H1 (cell line): ENCODE results near the gene MRTFB. TPM values are rescaled to one million over a fixed set of nuclear protein-coding genes. Genes with fewer than 3 reads are reported as not detected.

Experiments
- CTCF ChIA-PET: fragments of 300-600 bp; sonication (Branson Sonifier 250); formaldehyde crosslinking; loops from one replicate; lab custom pipeline; 2021; ENCODE audit not compliant: partially characterized antibody; lab: Charles Lee
- POLR2A ChIA-PET: fragments of 300-600 bp; sonication (Branson Sonifier 250); formaldehyde crosslinking; loops from one replicate; lab custom pipeline; 2021; ENCODE audit warnings: inconsistent platforms; ENCODE audit not compliant: partially characterized antibody; lab: Charles Lee
- DNase-seq, 2 experiments: peaks; one replicate each; pipeline versions ENCODE4 v3.0.0 to v3.0.0-alpha.2; 2010 to 2022; ENCODE audit warnings: low spot score in 2 of 2, low read depth in 1 of 2, mixed read lengths in 1 of 2
- FAIRE-seq: peaks from 2 replicates; lab custom pipeline; 2011; peaks lifted over from hg19 to GRCh38; lab: Jason Lieb, UNC
- H2AFZ ChIP-seq: 2 replicates; pipeline ENCODE4 v1.8.1; 2012; ENCODE audit warnings: low read length, inconsistent platforms
- H2AK5ac ChIP-seq: 2 replicates; pipeline ENCODE4 v1.6.1; 2013; ENCODE audit warnings: low read depth, low read length
- H2BK120ac ChIP-seq: replicated peaks from 2 replicates; pipeline ENCODE3; 2013; ENCODE audit warnings: low read depth, low read length, inconsistent platforms
- H2BK12ac ChIP-seq: 2 replicates; pipeline ENCODE4 v1.6.1; 2013; ENCODE audit warnings: low read depth, low read length
- H2BK15ac ChIP-seq: 2 replicates; pipeline ENCODE4 v1.6.1; 2013; ENCODE audit warnings: low read length
- H2BK20ac ChIP-seq: 2 replicates; pipeline ENCODE4 v1.6.1; 2013; ENCODE audit warnings: low read length
- H2BK5ac ChIP-seq: 2 replicates; pipeline ENCODE4 v1.6.1; 2013; ENCODE audit warnings: low read depth, low read length
- H3K14ac ChIP-seq: 2 replicates; pipeline ENCODE4 v1.6.1; 2013; ENCODE audit warnings: inconsistent platforms; ENCODE audit not compliant: insufficient read length
- H3K18ac ChIP-seq: 2 replicates; pipeline ENCODE4 v1.6.1; 2013; ENCODE audit warnings: low read length; ENCODE audit errors: extremely low read depth
- H3K23ac ChIP-seq: 2 replicates; pipeline ENCODE4 v1.6.1; 2013; ENCODE audit warnings: inconsistent platforms; ENCODE audit not compliant: insufficient read length
- H3K23me2 ChIP-seq: 2 replicates; pipeline ENCODE4 v1.6.1; 2013; ENCODE audit warnings: low read depth, low read length
- H3K27ac ChIP-seq: 2 replicates; pipeline ENCODE4 v1.6.1; 2011; ENCODE audit warnings: low read depth, low read length, inconsistent platforms
- H3K27me3 ChIP-seq, 4 experiments: replicated peaks in 1 of 4; 1 replicate in 1 of 4; 2 replicates in 3 of 4; pipeline versions ENCODE4 v1.6.1 to v1.8.1; 2011 to 2013; ENCODE audit warnings: low read length in 3 of 4, mild to moderate bottlenecking in 3 of 4, inconsistent platforms in 2 of 4, mixed read lengths in 2 of 4, moderate library complexity in 1 of 4; ENCODE audit not compliant: control insufficient read depth in 3 of 4, insufficient read depth in 3 of 4; ENCODE audit errors: extremely low read depth in 1 of 4
- H3K36me3 ChIP-seq, 4 experiments: 2 replicates each; pipeline versions ENCODE4 v1.6.1 to v1.8.1; 2011 to 2013; ENCODE audit warnings: mild to moderate bottlenecking in 4 of 4, low read length in 3 of 4, moderate library complexity in 2 of 4, control low read depth in 1 of 4, inconsistent platforms in 1 of 4; ENCODE audit not compliant: insufficient read depth in 4 of 4, control insufficient read depth in 2 of 4
- H3K4ac ChIP-seq: replicated peaks from 2 replicates; pipeline ENCODE3; 2013; ENCODE audit warnings: low read length, low read depth, mixed read lengths, inconsistent platforms; ENCODE audit not compliant: insufficient read length
- H3K4me1 ChIP-seq, 4 experiments: replicated peaks in 1 of 4; 1 replicate in 1 of 4; 2 replicates in 3 of 4; pipeline versions ENCODE4 v1.6.1 to v1.8.1; 2011 to 2013; ENCODE audit warnings: low read length in 3 of 4, inconsistent platforms in 2 of 4, mixed read lengths in 1 of 4; ENCODE audit not compliant: insufficient read depth in 4 of 4, control insufficient read depth in 3 of 4
- H3K4me2 ChIP-seq, 2 experiments: 2 replicates each; pipeline versions ENCODE4 v1.6.1 to v1.8.1; 2011 to 2013; ENCODE audit warnings: low read depth in 2 of 2, low read length in 2 of 2, control low read depth in 1 of 2, inconsistent platforms in 1 of 2, mild to moderate bottlenecking in 1 of 2; ENCODE audit not compliant: insufficient read depth in 1 of 2
- H3K4me3 ChIP-seq, 4 experiments: fragments of 200-600, 300-600 bp in 1 of 4; sonication (generic), shearing (Covaris generic), sonication (Bioruptor Twin) in 1 of 4; 2 replicates each; pipeline versions ENCODE4 v1.5.1 to v1.8.1; 2011 to 2016; ENCODE audit warnings: low read length in 4 of 4, low read depth in 3 of 4, control low read depth in 2 of 4, inconsistent platforms in 2 of 4, mild to moderate bottlenecking in 2 of 4, mixed read lengths in 1 of 4, moderate library complexity in 1 of 4; ENCODE audit not compliant: insufficient read depth in 2 of 4; ENCODE audit errors: extremely low read depth in 1 of 4
- H3K56ac ChIP-seq: replicated peaks from 2 replicates; pipeline ENCODE3; 2013; ENCODE audit warnings: low read depth, mild to moderate bottlenecking, mixed read lengths, low read length, inconsistent platforms; ENCODE audit not compliant: insufficient read length
- H3K79me1 ChIP-seq: 2 replicates; pipeline ENCODE4 v1.6.1; 2013; ENCODE audit warnings: low read depth, low read length, control low read depth
- H3K79me2 ChIP-seq, 2 experiments: 2 replicates each; pipeline versions ENCODE4 v1.6.1 to v1.8.1; 2012 to 2013; ENCODE audit warnings: low read length in 2 of 2, mild to moderate bottlenecking in 2 of 2, inconsistent platforms in 1 of 2; ENCODE audit not compliant: insufficient read depth in 2 of 2, control insufficient read depth in 1 of 2
- H3K9ac ChIP-seq, 4 experiments: replicated peaks in 1 of 4; 1 replicate in 1 of 4; 2 replicates in 3 of 4; pipeline versions ENCODE4 v1.6.1 to v1.8.1; 2011 to 2013; ENCODE audit warnings: low read depth in 3 of 4, low read length in 3 of 4, control low read depth in 2 of 4, mild to moderate bottlenecking in 2 of 4, moderate library complexity in 2 of 4, inconsistent platforms in 1 of 4; ENCODE audit errors: extremely low read depth in 1 of 4
- H3K9me3 ChIP-seq, 2 experiments: 2 replicates each; pipeline versions ENCODE4 v1.6.1 to v1.8.1; 2012 to 2013; ENCODE audit warnings: mild to moderate bottlenecking in 2 of 2, moderate library complexity in 2 of 2, control low read depth in 1 of 2, inconsistent platforms in 1 of 2, low read depth in 1 of 2, low read length in 1 of 2, mixed read lengths in 1 of 2; ENCODE audit not compliant: insufficient read depth in 2 of 2
- H4K20me1 ChIP-seq, 2 experiments: replicated peaks in 1 of 2; 2 replicates each; pipeline versions ENCODE3 to v1.8.1; 2011 to 2013; ENCODE audit warnings: inconsistent platforms in 2 of 2, low read length in 2 of 2, mild to moderate bottlenecking in 1 of 2; ENCODE audit not compliant: insufficient read depth in 2 of 2, control insufficient read depth in 1 of 2
- H4K5ac ChIP-seq: 2 replicates; pipeline ENCODE4 v1.6.1; 2013; ENCODE audit warnings: low read length, low read depth, mixed read lengths, inconsistent platforms; ENCODE audit not compliant: insufficient read length
- H4K8ac ChIP-seq: 2 replicates; pipeline ENCODE4 v1.8.0; 2013; ENCODE audit warnings: mild to moderate bottlenecking, moderate library complexity, low read length, inconsistent platforms; ENCODE audit not compliant: insufficient read depth; ENCODE audit errors: extremely low read depth
- H4K91ac ChIP-seq: replicated peaks from 2 replicates; pipeline ENCODE3; 2013; ENCODE audit warnings: low read length, mixed read lengths, inconsistent platforms; ENCODE audit not compliant: insufficient read length
- ASH2L ChIP-seq: fragments of 200-600, 300-600 bp; sonication (generic); IDR thresholded peaks from one replicate; pipeline ENCODE4 v1.7.1; 2017; ENCODE audit warnings: low read length
- CHD1 ChIP-seq: IDR thresholded peaks from 2 replicates; pipeline ENCODE4 v1.6.1; 2012; ENCODE audit warnings: low read depth, low read length, improper control_type of control experiment
- FOSL1 ChIP-seq: IDR thresholded peaks from 2 replicates; pipeline ENCODE4 v1.6.1; 2011; ENCODE audit warnings: mild to moderate bottlenecking, low read depth, low read length, moderate library complexity; ENCODE audit not compliant: insufficient read depth
- NANOG ChIP-seq: IDR thresholded peaks from 2 replicates; pipeline ENCODE4 v1.6.1; 2011; ENCODE audit warnings: low read length, low read depth, mild to moderate bottlenecking, inconsistent platforms; ENCODE audit not compliant: insufficient read depth, poor library complexity, severe bottlenecking
- PHF8 ChIP-seq: fragments of 200-600 bp; sonication (generic); conservative IDR thresholded peaks from 2 replicates; pipeline ENCODE4 v1.7.1; 2012; ENCODE audit warnings: low read depth, mild to moderate bottlenecking, inconsistent platforms, low read length, moderate library complexity
- RFX5 ChIP-seq: IDR thresholded peaks from 2 replicates; pipeline ENCODE4 v1.6.1; 2011; ENCODE audit warnings: low read depth, low read length, improper control_type of control experiment, borderline replicate concordance
- TAF1 ChIP-seq: IDR thresholded peaks from 2 replicates; pipeline ENCODE4 v1.6.1; 2011; ENCODE audit warnings: mild to moderate bottlenecking, low read depth, low read length
- YY1 ChIP-seq: IDR thresholded peaks from 2 replicates; pipeline ENCODE4 v1.6.1; 2011; ENCODE audit warnings: low read depth, mild to moderate bottlenecking, low read length
- WGBS, 2 experiments: shearing (Covaris generic) in 1 of 2; methylation state at CpG; one replicate each; pipeline versions ENCODE4 v1.1.6 to v1.1.7; 2013 to 2015; ENCODE audit warnings: low lambda C conversion rate in 2 of 2, mixed read lengths in 2 of 2, inconsistent platforms in 1 of 2, low coverage in 1 of 2, missing lambda C conversion rate in 1 of 2; ENCODE audit not compliant: insufficient replicate concordance in 2 of 2, insufficient coverage in 1 of 2, insufficient read length in 1 of 2; ENCODE audit errors: extremely low coverage in 1 of 2, missing lambda C conversion rate in 1 of 2; 5-methylcytosine and 5-hydroxymethylcytosine counted together
- polyA plus RNA-seq, 7 experiments: library from polyadenylated mRNA; depleted of rRNA in 3 of 7; stranded (reverse) in 5 of 7; unstranded in 2 of 7; fragments of >200 nt in 5 of 7; fragments of 200-250 nt in 2 of 7; gene quantifications; 1 replicate in 5 of 7; 2 replicates in 1 of 7; 4 replicates in 1 of 7; pipeline versions ENCODE4 v1.2.1 to v1.2.3, GENCODE V29; 2011 to 2013; ENCODE audit warnings: missing spikeins in 2 of 7, mixed read lengths in 2 of 7
- total RNA-seq: library from RNA; stranded (reverse); fragmentation: NEBNext Ultra II Directional; extraction: Animal tissue kit (Norgen Biotek cat#: 25700); gene quantifications from 2 replicates; pipeline ENCODE4 v1.2.1, GENCODE V29; 2021
- TF ChIP-seq, protein P1 (sequence below): IDR thresholded peaks from 2 replicates; pipeline ENCODE4 v1.6.1; 2011; ENCODE audit warnings: low read depth, mild to moderate bottlenecking, low read length; ENCODE audit not compliant: insufficient read depth
- TF ChIP-seq, protein P2 (sequence below): IDR thresholded peaks from 2 replicates; pipeline ENCODE4 v1.6.1; 2011; ENCODE audit warnings: low read length, improper control_type of control experiment
- TF ChIP-seq, protein P3 (sequence below): IDR thresholded peaks from 2 replicates; pipeline ENCODE4 v1.6.1; 2012; ENCODE audit warnings: low read length, inconsistent platforms

Gene MRTFB
- total and polyA plus RNA-seq, 2 of the 8 experiments (the other 6 are each of a cell fraction or from before 2014, with no cell fraction given): 13.5 to 34.9 TPM

DNA sequence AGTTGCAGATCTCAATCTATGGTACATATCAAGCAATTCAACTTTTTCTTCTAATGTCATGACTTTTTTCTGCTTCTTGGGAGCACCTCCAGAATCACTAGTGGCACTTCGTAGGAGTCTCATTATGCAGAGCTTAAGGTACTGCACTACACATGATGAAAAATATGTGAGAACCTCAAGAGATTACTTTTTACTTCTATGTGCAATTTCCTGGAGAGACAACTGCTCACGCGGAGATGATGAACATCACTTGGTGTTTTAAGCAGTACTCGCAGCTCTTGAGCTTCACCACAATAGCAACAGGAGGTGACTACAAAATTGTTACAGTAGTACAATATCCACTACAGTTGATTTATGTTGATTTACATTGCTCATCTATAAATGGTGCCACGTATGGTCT lies 79.7 kb downstream of the MRTFB start:
- Histone ChIP-seq H4K8ac (no peak overlapping the region), H3K79me2 (no peaks in the 10 kb centered on the region), H3K23me2 (no peaks in the 10 kb centered on the region), H3K4me2 (no peak overlapping the region), H3K14ac (no peak overlapping the region), H3K56ac (no peak overlapping the region), H2AFZ (no peak overlapping the region), H4K5ac (no peak overlapping the region), H3K4ac (no peak overlapping the region), H4K91ac (no peak overlapping the region), H3K27ac (no peak overlapping the region), H3K4me3 (no peak overlapping the region), H3K36me3 (no peaks in the 10 kb centered on the region; a peak in 1 of 8 replicates), H2BK5ac (no peak overlapping the region), H2BK12ac (no peak overlapping the region), H4K20me1 (no peaks in the 10 kb centered on the region), H3K9ac (no peak overlapping the region), H2BK120ac (no peak overlapping the region), H3K27me3 (no peaks in the 10 kb centered on the region), H3K18ac (no peak overlapping the region), H3K4me1 (no peaks in the 10 kb centered on the region), H2AK5ac (no peak overlapping the region), H3K23ac (no peak overlapping the region), H3K9me3 (no peaks in the 10 kb centered on the region), H3K79me1 (no peaks in the 10 kb centered on the region; the same call in 1 of the 2 replicates), H2BK20ac (no peak overlapping the region), H2BK15ac (no peak overlapping the region)
- ChIA-PET POLR2A (no interaction called here), CTCF (no interaction called here)
- FAIRE-seq: no peak
- 94% methylated on average over 5 of the region's 5 CpGs; no CpG with 5 or more reads in 1 of the 2 experiments for WGBS, 2 experiments
- DNase-seq: no peak
- TF ChIP-seq PHF8 (no peak), ASH2L (no peak), CHD1 (no peak), TAF1 (no peak), RFX5 (no peak), YY1 (no peak), NANOG (no peak), FOSL1 (no peak)
- TF ChIP-seq, protein P1, sequence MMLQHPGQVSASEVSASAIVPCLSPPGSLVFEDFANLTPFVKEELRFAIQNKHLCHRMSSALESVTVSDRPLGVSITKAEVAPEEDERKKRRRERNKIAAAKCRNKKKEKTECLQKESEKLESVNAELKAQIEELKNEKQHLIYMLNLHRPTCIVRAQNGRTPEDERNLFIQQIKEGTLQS: no peak
- TF ChIP-seq, protein P2, sequence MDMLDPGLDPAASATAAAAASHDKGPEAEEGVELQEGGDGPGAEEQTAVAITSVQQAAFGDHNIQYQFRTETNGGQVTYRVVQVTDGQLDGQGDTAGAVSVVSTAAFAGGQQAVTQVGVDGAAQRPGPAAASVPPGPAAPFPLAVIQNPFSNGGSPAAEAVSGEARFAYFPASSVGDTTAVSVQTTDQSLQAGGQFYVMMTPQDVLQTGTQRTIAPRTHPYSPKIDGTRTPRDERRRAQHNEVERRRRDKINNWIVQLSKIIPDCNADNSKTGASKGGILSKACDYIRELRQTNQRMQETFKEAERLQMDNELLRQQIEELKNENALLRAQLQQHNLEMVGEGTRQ: no peak
- TF ChIP-seq, protein P3, sequence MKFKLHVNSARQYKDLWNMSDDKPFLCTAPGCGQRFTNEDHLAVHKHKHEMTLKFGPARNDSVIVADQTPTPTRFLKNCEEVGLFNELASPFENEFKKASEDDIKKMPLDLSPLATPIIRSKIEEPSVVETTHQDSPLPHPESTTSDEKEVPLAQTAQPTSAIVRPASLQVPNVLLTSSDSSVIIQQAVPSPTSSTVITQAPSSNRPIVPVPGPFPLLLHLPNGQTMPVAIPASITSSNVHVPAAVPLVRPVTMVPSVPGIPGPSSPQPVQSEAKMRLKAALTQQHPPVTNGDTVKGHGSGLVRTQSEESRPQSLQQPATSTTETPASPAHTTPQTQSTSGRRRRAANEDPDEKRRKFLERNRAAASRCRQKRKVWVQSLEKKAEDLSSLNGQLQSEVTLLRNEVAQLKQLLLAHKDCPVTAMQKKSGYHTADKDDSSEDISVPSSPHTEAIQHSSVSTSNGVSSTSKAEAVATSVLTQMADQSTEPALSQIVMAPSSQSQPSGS: no peak
